IMR-90 (cell line): ENCODE data around the gene EPHB6. TPM values are rescaled to one million over a fixed set of nuclear protein-coding genes. Genes with fewer than 3 reads are reported as not detected.

Experiments used
- ATAC-seq: fragments of 200-7000 bp; cut with Tn5 transposase; 2 replicates; pipeline ENCODE4 v1.9.1; 2020; ENCODE audit warnings: low read depth, mild to moderate bottlenecking, moderate library complexity
- BruUV-seq: library from RNA; stranded (reverse); fragments of 400-500 nt; replicated peaks from 2 replicates; lab custom pipeline; 2021; lab: Mats Ljungman, UMichigan
- CTCF ChIA-PET: fragments of 300-600 bp; formaldehyde crosslinking; extraction: SDS; loops from one replicate; lab custom pipeline; 2021; ENCODE audit warnings: antibody characterized with exemption; lab: Yijun Ruan, JAX
- POLR2A ChIA-PET: fragments of 300-600 bp; sonication (Branson Sonifier 250); formaldehyde crosslinking; loops from one replicate; lab custom pipeline; 2022; ENCODE audit warnings: antibody characterized with exemption; ENCODE audit not compliant: unreplicated experiment; lab: Charles Lee
- DNase-seq: peaks from one replicate; pipeline ENCODE4 v3.0.0; 2013
- H2AFZ ChIP-seq: replicated peaks from 2 replicates; pipeline ENCODE3; 2013; ENCODE audit warnings: low read length, mild to moderate bottlenecking; ENCODE audit not compliant: poor library complexity
- H2AK5ac ChIP-seq: 2 replicates; pipeline ENCODE4 v1.6.1; 2013; ENCODE audit warnings: low read depth, low read length, inconsistent platforms
- H2AK9ac ChIP-seq: replicated peaks from 2 replicates; pipeline ENCODE3; 2013; ENCODE audit warnings: mild to moderate bottlenecking, low read depth, low read length, moderate library complexity; ENCODE audit not compliant: poor library complexity
- H2BK120ac ChIP-seq: 2 replicates; pipeline ENCODE4 v1.6.1; 2013; ENCODE audit warnings: low read depth, low read length, inconsistent platforms
- H2BK15ac ChIP-seq: 3 replicates; pipeline ENCODE4 v1.6.1; 2013; ENCODE audit warnings: low read depth, low read length, inconsistent platforms
- H2BK20ac ChIP-seq: 2 replicates; pipeline ENCODE4 v1.6.1; 2013; ENCODE audit warnings: low read depth, mild to moderate bottlenecking, inconsistent platforms, low read length, moderate library complexity
- H2BK5ac ChIP-seq: 2 replicates; pipeline ENCODE4 v1.6.1; 2013; ENCODE audit warnings: mild to moderate bottlenecking, low read depth, low read length, inconsistent platforms; ENCODE audit not compliant: poor library complexity, severe bottlenecking
- H3K14ac ChIP-seq: replicated peaks from 2 replicates; pipeline ENCODE4 v1.6.1; 2013; ENCODE audit warnings: low read depth, low read length, inconsistent platforms
- H3K18ac ChIP-seq: 2 replicates; pipeline ENCODE4 v1.6.1; 2013; ENCODE audit warnings: low read depth, low read length, control low read depth
- H3K23ac ChIP-seq: 2 replicates; pipeline ENCODE4 v1.6.1; 2013; ENCODE audit warnings: low read depth, low read length, inconsistent platforms
- H3K27ac ChIP-seq: 2 replicates; pipeline ENCODE4 v1.5.1; 2013; ENCODE audit warnings: mild to moderate bottlenecking, control low read depth, low read length; ENCODE audit not compliant: insufficient read depth
- H3K27me3 ChIP-seq: 2 replicates; pipeline ENCODE4 v1.6.1; 2013; ENCODE audit warnings: low read length; ENCODE audit not compliant: control insufficient read depth, insufficient read depth
- H3K36me3 ChIP-seq: 2 replicates; pipeline ENCODE4 v1.6.1; 2013; ENCODE audit warnings: low read length, mixed read lengths; ENCODE audit not compliant: control insufficient read depth, insufficient read depth
- H3K4ac ChIP-seq: 2 replicates; pipeline ENCODE4 v1.6.1; 2013; ENCODE audit warnings: low read depth, low read length, inconsistent platforms
- H3K4me1 ChIP-seq: 2 replicates; pipeline ENCODE4 v1.6.1; 2013; ENCODE audit warnings: low read length, mixed read lengths; ENCODE audit not compliant: control insufficient read depth, insufficient read depth
- H3K4me2 ChIP-seq: 2 replicates; pipeline ENCODE4 v1.6.1; 2013; ENCODE audit warnings: low read depth, mild to moderate bottlenecking, control low read depth, low read length, moderate library complexity
- H3K4me3 ChIP-seq: 2 replicates; pipeline ENCODE4 v1.5.1; 2013; ENCODE audit warnings: low read depth, mild to moderate bottlenecking, control low read depth, low read length, moderate library complexity; ENCODE audit not compliant: insufficient read depth
- H3K56ac ChIP-seq: 2 replicates; pipeline ENCODE4 v1.6.1; 2013; ENCODE audit warnings: low read length, inconsistent platforms; ENCODE audit not compliant: insufficient read depth; ENCODE audit errors: extremely low read depth
- H3K79me1 ChIP-seq, 2 experiments: 2 replicates each; pipeline ENCODE4 v1.6.1; 2013; ENCODE audit warnings: low read length in 2 of 2, inconsistent platforms in 1 of 2, low read depth in 1 of 2
- H3K9ac ChIP-seq: 2 replicates; pipeline ENCODE4 v1.6.1; 2013; ENCODE audit warnings: low read depth, low read length, control low read depth
- H3K9me1 ChIP-seq: 2 replicates; pipeline ENCODE4 v1.6.1; 2013; ENCODE audit warnings: low read length, inconsistent platforms; ENCODE audit not compliant: insufficient read depth
- H3K9me3 ChIP-seq: 2 replicates; pipeline ENCODE4 v1.6.1; 2013; ENCODE audit warnings: low read length; ENCODE audit not compliant: control insufficient read depth, insufficient read depth
- H4K20me1 ChIP-seq: 2 replicates; pipeline ENCODE4 v1.6.1; 2013; ENCODE audit warnings: low read length, inconsistent platforms; ENCODE audit not compliant: insufficient read depth
- H4K5ac ChIP-seq: 2 replicates; pipeline ENCODE4 v1.6.1; 2013; ENCODE audit warnings: mild to moderate bottlenecking, low read depth, low read length, control low read depth
- H4K8ac ChIP-seq, 2 experiments: 2 replicates each; pipeline ENCODE4 v1.6.1; 2013; ENCODE audit warnings: low read depth in 2 of 2, low read length in 2 of 2, control low read depth in 1 of 2, inconsistent platforms in 1 of 2
- H4K91ac ChIP-seq: 2 replicates; pipeline ENCODE4 v1.6.1; 2013; ENCODE audit warnings: low read depth, low read length, inconsistent platforms; ENCODE audit not compliant: insufficient read depth
- POLR2A ChIP-seq: IDR thresholded peaks from 2 replicates; pipeline ENCODE4 v1.6.1; 2012; ENCODE audit warnings: mild to moderate bottlenecking, low read depth, low read length
- RFX5 ChIP-seq: IDR thresholded peaks from 2 replicates; pipeline ENCODE4 v1.8.0; 2012; ENCODE audit warnings: low read depth, mild to moderate bottlenecking, low read length, moderate library complexity
- WGBS, 2 experiments: methylation state at CpG; one replicate each; pipeline versions ENCODE4 v1.1.5 to v1.1.7; 2013; ENCODE audit warnings: missing lambda C conversion rate in 2 of 2; ENCODE audit not compliant: insufficient read length in 1 of 2; ENCODE audit errors: extremely low coverage in 2 of 2; 5-methylcytosine and 5-hydroxymethylcytosine counted together
- dilution Hi-C: fragments of 300-500 bp; cut with HindIII; formaldehyde crosslinking; loops from one replicate; pipeline ENCODE4 v1.14.3; 2018; ENCODE audit warnings: low sequenced_read_pairs; ENCODE audit not compliant: unreplicated experiment
- in situ Hi-C: fragments of 300-500 bp; cut with MboI; formaldehyde crosslinking; loops from 3 replicates; pipeline ENCODE4 v1.14.3; 2019; ENCODE audit warnings: low sequenced_read_pairs, inconsistent platforms, mixed read lengths
- intact Hi-C: fragments of 100-400 bp; cut with micrococcal nuclease; formaldehyde crosslinking; loops from 2 replicates; pipeline ENCODE4 v1.10.0; 2022
- polyA plus RNA-seq, 3 experiments: library from polyadenylated mRNA; depleted of rRNA; stranded (reverse); fragments of >200 nt; gene quantifications; 2 replicates each; pipeline ENCODE4 v1.2.3, GENCODE V29; 2012; ENCODE audit warnings: low replicate concordance in 1 of 3
- total RNA-seq: library from RNA; depleted of rRNA; stranded (reverse); fragments of >200 nt; gene quantifications from 2 replicates; pipeline ENCODE4 v1.2.3, GENCODE V29; 2012

EPHB6 gene
- total and polyA plus RNA-seq, 2 of the 4 experiments (the other 2 are of a cell fraction), result under 0.01 to 0.60 TPM

GRCh38 chr7:142881586-142882337, 26.9 kb downstream of the EPHB6 start:
- no peak for ATAC-seq
- POLR2A ChIA-PET, result no interaction called here
- H2BK5ac ChIP-seq, result no peak overlapping the region

More at GRCh38 chr7:142881586-142882337, 26.9 kb downstream of the EPHB6 start:
- Histone ChIP-seq H4K8ac (no peak overlapping the region), H4K91ac (no peak overlapping the region), H3K79me1 (no peaks in the 10 kb centered on the region), H3K4ac (no peak overlapping the region), H3K4me1 (no peaks in the 10 kb centered on the region), H4K5ac (no peak overlapping the region), H3K9me1 (no peaks in the 10 kb centered on the region), H3K18ac (no peak overlapping the region), H3K27me3 (no peaks in the 10 kb centered on the region), H4K20me1 (no peaks in the 10 kb centered on the region), H3K4me3 (no peak overlapping the region), H2BK120ac (no peak overlapping the region), H2AK5ac (no peak overlapping the region), H3K14ac (no peak overlapping the region), H3K36me3 (no peaks in the 10 kb centered on the region), H3K27ac (no peak overlapping the region), H2BK20ac (no peak overlapping the region), H3K9me3 (no peaks in the 10 kb centered on the region), H3K23ac (no peak overlapping the region), H2AK9ac (no peak overlapping the region), H3K56ac (no peak overlapping the region), H3K4me2 (no peak overlapping the region), H3K9ac (no peak overlapping the region), H2AFZ (no peak overlapping the region), H2BK15ac (no peak overlapping the region)
- dilution Hi-C loops (no loop called here), in situ Hi-C loops (no loop called here), intact Hi-C loops (no loop called here)
- no peak for DNase-seq
- BruUV-seq, result no TSS peak
- TF ChIP-seq POLR2A (no peak), RFX5 (no peak)
- CTCF ChIA-PET, result no interaction called here
- WGBS, 2 experiments, result no CpG with 5 or more reads among the region's 9 CpGs
